Measurements from ENCODE around the gene SDK2. TPM values are rescaled to one million over a fixed set of nuclear protein-coding genes. Genes with fewer than 3 reads are reported as not detected.

The SDK2 gene
- total RNA-seq, 1 donor from 2014 or later: 11.2 TPM

GRCh38 chr17:73538445-73538844 lies 105.8 kb downstream of the SDK2 start:
- H3K27ac Mint-ChIP-seq (ENCODE audit: unreplicated experiment): no peak overlapping the region
- H3K4me3 Mint-ChIP-seq (ENCODE audit: unreplicated experiment): no peak overlapping the region
- no peaks in the 10 kb centered on the region for H3K4me1 Mint-ChIP-seq (ENCODE audit: low read depth, unreplicated experiment)
- Histone ChIP-seq H3K27ac (ENCODE audit: low read depth, low read length) (no peak overlapping the region), H3K79me2 (ENCODE audit: insufficient read depth, low read length) (no peaks in the 10 kb centered on the region), H3K4me2 (ENCODE audit: low read length) (no peak overlapping the region), H3K9me3 (ENCODE audit: insufficient read depth, low read depth, low read length) (no peaks in the 10 kb centered on the region), H3K36me3 (ENCODE audit: insufficient read depth, low read length) (no peaks in the 10 kb centered on the region), H4K20me1 (ENCODE audit: insufficient read depth, low read length) (no peaks in the 10 kb centered on the region), H3K27me3 (ENCODE audit: insufficient read depth, low read length) (no peaks in the 10 kb centered on the region), H3K9ac (ENCODE audit: low read length) (no peak overlapping the region), H2AFZ (ENCODE audit: low read depth, low read length) (no peak overlapping the region), H3K4me1 (ENCODE audit: insufficient read depth, low read length) (no peaks in the 10 kb centered on the region), H3K4me3 (ENCODE audit: insufficient read depth, low read depth, low read length) (no peak overlapping the region)
- no peak for FAIRE-seq
- peaks cover 22% of the 10 kb centered on the region for H3K27me3 Mint-ChIP-seq (ENCODE audit: low read depth, unreplicated experiment)
- H3K36me3 Mint-ChIP-seq (ENCODE audit: low read depth, unreplicated experiment): no peaks in the 10 kb centered on the region
- TF ChIP-seq CTCF (IDR thresholded peaks at IDR 0.05; ENCODE audit: insufficient read depth, low read depth, low read length) (no peak), EZH2 (IDR thresholded peaks at IDR 0.05; ENCODE audit: insufficient read depth, low read length) (no peak)
- H3K9me3 Mint-ChIP-seq (ENCODE audit: unreplicated experiment): peaks cover 5% of the 10 kb centered on the region
- no peak for DNase-seq (ENCODE audit: low read depth)

GRCh38 chr17:73536700-73537605 lies 107.3 kb downstream of the SDK2 start:
- H3K4me1 ChIP-seq (ENCODE audit: insufficient read depth, low read length): no peaks in the 10 kb centered on the region
- no peaks in the 10 kb centered on the region for H4K20me1 ChIP-seq (ENCODE audit: insufficient read depth, low read length)
- H3K9me3 ChIP-seq (ENCODE audit: insufficient read depth, low read depth, low read length): no peaks in the 10 kb centered on the region
- no peaks in the 10 kb centered on the region for H3K36me3 Mint-ChIP-seq (ENCODE audit: low read depth, unreplicated experiment)
- H3K27ac ChIP-seq (ENCODE audit: low read depth, low read length): no peak overlapping the region
- TF ChIP-seq CTCF (IDR thresholded peaks at IDR 0.05; ENCODE audit: insufficient read depth, low read depth, low read length) (no peak), EZH2 (IDR thresholded peaks at IDR 0.05; ENCODE audit: insufficient read depth, low read length) (no peak)
- DNase-seq (ENCODE audit: low read depth) (no peak), FAIRE-seq (no peak)
- H3K4me3 ChIP-seq (ENCODE audit: insufficient read depth, low read depth, low read length): no peak overlapping the region
- H3K4me1 Mint-ChIP-seq (ENCODE audit: low read depth, unreplicated experiment): no peaks in the 10 kb centered on the region
- no peak overlapping the region for H3K4me2 ChIP-seq (ENCODE audit: low read length)
- H2AFZ ChIP-seq (ENCODE audit: low read depth, low read length): no peak overlapping the region
- H3K27me3 ChIP-seq (ENCODE audit: insufficient read depth, low read length): no peaks in the 10 kb centered on the region
- H3K36me3 ChIP-seq (ENCODE audit: insufficient read depth, low read length): no peaks in the 10 kb centered on the region
- H3K27ac Mint-ChIP-seq (ENCODE audit: unreplicated experiment): no peak overlapping the region
- H3K27me3 Mint-ChIP-seq (ENCODE audit: low read depth, unreplicated experiment): peaks cover 20% of the 10 kb centered on the region
- H3K9me3 Mint-ChIP-seq (ENCODE audit: unreplicated experiment): peaks cover 5% of the 10 kb centered on the region
- H3K79me2 ChIP-seq (ENCODE audit: insufficient read depth, low read length): no peaks in the 10 kb centered on the region
- no peak overlapping the region for H3K9ac ChIP-seq (ENCODE audit: low read length)
- H3K4me3 Mint-ChIP-seq (ENCODE audit: unreplicated experiment): no peak overlapping the region

GRCh38 chr17:73535746-73536145 lies 108.5 kb downstream of the SDK2 start:
- Histone ChIP-seq H3K9me3 (ENCODE audit: insufficient read depth, low read depth, low read length) (no peaks in the 10 kb centered on the region), H3K27ac (ENCODE audit: low read depth, low read length) (no peak overlapping the region), H3K4me3 (ENCODE audit: insufficient read depth, low read depth, low read length) (no peak overlapping the region), H2AFZ (ENCODE audit: low read depth, low read length) (no peak overlapping the region), H3K27me3 (ENCODE audit: insufficient read depth, low read length) (no peaks in the 10 kb centered on the region), H3K4me1 (ENCODE audit: insufficient read depth, low read length) (no peaks in the 10 kb centered on the region), H3K79me2 (ENCODE audit: insufficient read depth, low read length) (no peaks in the 10 kb centered on the region), H3K4me2 (ENCODE audit: low read length) (no peak overlapping the region), H4K20me1 (ENCODE audit: insufficient read depth, low read length) (no peaks in the 10 kb centered on the region), H3K9ac (ENCODE audit: low read length) (no peak overlapping the region), H3K36me3 (ENCODE audit: insufficient read depth, low read length) (no peaks in the 10 kb centered on the region)
- no peak overlapping the region for H3K4me3 Mint-ChIP-seq (ENCODE audit: unreplicated experiment)
- FAIRE-seq (no peak), DNase-seq (ENCODE audit: low read depth) (no peak)
- peaks cover 12% of the 10 kb centered on the region for H3K4me1 Mint-ChIP-seq (ENCODE audit: low read depth, unreplicated experiment)
- H3K36me3 Mint-ChIP-seq (ENCODE audit: low read depth, unreplicated experiment): no peaks in the 10 kb centered on the region
- H3K27me3 Mint-ChIP-seq (ENCODE audit: low read depth, unreplicated experiment): peaks cover 19% of the 10 kb centered on the region
- TF ChIP-seq EZH2 (IDR thresholded peaks at IDR 0.05; ENCODE audit: insufficient read depth, low read length): no peak
- no peak for TF ChIP-seq CTCF (IDR thresholded peaks at IDR 0.05; ENCODE audit: insufficient read depth, low read depth, low read length)
- no peak overlapping the region for H3K27ac Mint-ChIP-seq (ENCODE audit: unreplicated experiment)
- peaks cover 5% of the 10 kb centered on the region for H3K9me3 Mint-ChIP-seq (ENCODE audit: unreplicated experiment)
